Neutrophil (primary cell): ENCODE results near the gene GABBR2.
"Not testable (repeated sequence)": the region's sequence is repeated elsewhere in the genome, so short reads cannot be mapped to it uniquely, and the experiment has no call there.

ENCODE experiments used
- H3K27ac ChIP-seq: fragments of 200-600 bp; sonication (generic); 2 replicates; pipeline ENCODE4 v1.5.1; 2016; ENCODE audit warnings: mild to moderate bottlenecking, moderate library complexity
- H3K27me3 ChIP-seq: fragments of 200-600 bp; sonication (generic); 2 replicates; pipeline ENCODE4 v1.6.0; 2016; ENCODE audit warnings: mild to moderate bottlenecking
- H3K36me3 ChIP-seq: fragments of 200-600 bp; sonication (generic); 2 replicates; pipeline ENCODE4 v1.5.1; 2017
- H3K4me1 ChIP-seq, 2 experiments: fragments of 200-600 bp in 1 of 2; sonication (generic) in 1 of 2; 1 replicate in 1 of 2; 2 replicates in 1 of 2; pipeline versions ENCODE4 v1.5.1 to v1.6.1; 2013 to 2016; ENCODE audit warnings: low read depth in 1 of 2, low read length in 1 of 2, mild to moderate bottlenecking in 1 of 2, moderate library complexity in 1 of 2; ENCODE audit not compliant: control insufficient read depth in 1 of 2, insufficient read depth in 1 of 2
- H3K4me3 ChIP-seq, 2 experiments: fragments of 200-600 bp in 1 of 2; sonication (generic) in 1 of 2; 1 replicate in 1 of 2; 2 replicates in 1 of 2; pipeline ENCODE4 v1.5.1; 2013 to 2016; ENCODE audit warnings: low read depth in 1 of 2, low read length in 1 of 2, mild to moderate bottlenecking in 1 of 2, moderate library complexity in 1 of 2
- H3K9me3 ChIP-seq: fragments of 200-600 bp; sonication (generic); 2 replicates; pipeline ENCODE4 v1.5.1; 2016
- CTCF ChIP-seq: fragments of 200-600 bp; sonication (generic); IDR thresholded peaks from 2 replicates; pipeline ENCODE4 v1.5.1; 2016; ENCODE audit warnings: antibody characterized with exemption

GABBR2 gene

GRCh38 chr9:98501819-98502218, 206.9 kb downstream of the GABBR2 start:
- TF ChIP-seq CTCF = no peak
- H3K4me3 ChIP-seq = no peak overlapping the region
- no peaks in the 10 kb centered on the region for H3K4me1 ChIP-seq
- H3K9me3 ChIP-seq = no peaks in the 10 kb centered on the region
- H3K36me3 ChIP-seq = no peaks in the 10 kb centered on the region
- H3K27ac ChIP-seq = no peak overlapping the region
- peaks cover 21% of the 10 kb centered on the region for H3K27me3 ChIP-seq

GRCh38 chr9:98501259-98501658, 207.5 kb downstream of the GABBR2 start:
- H3K27me3 ChIP-seq = peaks cover 21% of the 10 kb centered on the region
- not testable (repeated sequence) for H3K36me3 ChIP-seq, H3K4me1 ChIP-seq, H3K27ac ChIP-seq, H3K9me3 ChIP-seq, H3K4me3 ChIP-seq

GRCh38 chr9:98500337-98500919, 208.3 kb downstream of the GABBR2 start:
- TF ChIP-seq CTCF = no peak
- Histone ChIP-seq H3K27ac (no peak overlapping the region), H3K4me1 (no peaks in the 10 kb centered on the region), H3K27me3 (peaks cover 21% of the 10 kb centered on the region), H3K9me3 (no peaks in the 10 kb centered on the region), H3K4me3 (no peak overlapping the region), H3K36me3 (no peaks in the 10 kb centered on the region)

- H3K4me1 ChIP-seq = no peaks in the 10 kb centered on the region
- H3K4me3 ChIP-seq = no peak overlapping the region
- H3K27me3 ChIP-seq = peaks cover 22% of the 10 kb centered on the region
- TF ChIP-seq CTCF = no peak
- H3K36me3 ChIP-seq = no peaks in the 10 kb centered on the region
- H3K9me3 ChIP-seq = no peaks in the 10 kb centered on the region
- H3K27ac ChIP-seq = no peak overlapping the region
Measured at GRCh38 chr9:98495530-98495929, 213.2 kb downstream of the GABBR2 start.

- Histone ChIP-seq H3K27me3 (peaks cover 22% of the 10 kb centered on the region), H3K9me3 (no peaks in the 10 kb centered on the region), H3K4me1 (no peaks in the 10 kb centered on the region), H3K36me3 (no peaks in the 10 kb centered on the region), H3K27ac (no peak overlapping the region), H3K4me3 (no peak overlapping the region)
- TF ChIP-seq CTCF = no peak
Measured at GRCh38 chr9:98494852-98495251, 213.9 kb downstream of the GABBR2 start.

- no peaks in the 10 kb centered on the region for H3K9me3 ChIP-seq
- H3K36me3 ChIP-seq = no peaks in the 10 kb centered on the region
- H3K27ac ChIP-seq = no peak overlapping the region
- no peak for TF ChIP-seq CTCF
- peaks cover 16% of the 10 kb centered on the region for H3K27me3 ChIP-seq
- H3K4me1 ChIP-seq = no peaks in the 10 kb centered on the region
- H3K4me3 ChIP-seq = no peak overlapping the region
Measured at GRCh38 chr9:98491828-98492227, 216.9 kb downstream of the GABBR2 start.
